Measurements from ENCODE around the gene NEURL4. TPM values are rescaled to one million over a fixed set of nuclear protein-coding genes. Genes with fewer than 3 reads are reported as not detected.

NEURL4 gene
- total RNA-seq, 1 donor: 19.4 TPM

Small RNA genes lying within 50 kb of the gene (small RNA-seq; reads per million reads assigned to genes)
- gene AC026954.2 (not detected), gene RF00019 (not detected)

Other genes with a start within 250 kb of the NEURL4 start
- gene CLEC10A, start 249.1 kb downstream of the NEURL4 start, total RNA-seq: not detected in 2 replicates
- not detected in 2 replicates for gene ASGR2, start 214.5 kb downstream of the NEURL4 start, total RNA-seq
- 0.43 and 0.64 TPM in 2 replicates for gene ASGR1, start 150.0 kb downstream of the NEURL4 start, total RNA-seq
- gene DLG4, start 109.5 kb downstream of the NEURL4 start, total RNA-seq: 10.6 and 14.2 TPM in 2 replicates
- gene ACADVL, start 109.4 kb downstream of the NEURL4 start, total RNA-seq: 171 and 255 TPM in 2 replicates
- gene DVL2, start 94.8 kb downstream of the NEURL4 start, total RNA-seq: 102 and 105 TPM in 2 replicates
- gene PHF23, start 89.9 kb downstream of the NEURL4 start, total RNA-seq: 51.8 and 54.1 TPM in 2 replicates
- gene GABARAP, start 86.9 kb downstream of the NEURL4 start, total RNA-seq: 225 and 265 TPM in 2 replicates
- gene CTDNEP1, start 77.6 kb downstream of the NEURL4 start, total RNA-seq: 24.5 and 34.1 TPM in 2 replicates
- 29.6 and 36.3 TPM in 2 replicates for gene ELP5, start 77.1 kb downstream of the NEURL4 start, total RNA-seq
- gene CLDN7, start 66.9 kb downstream of the NEURL4 start, total RNA-seq: 2.9 and 5.2 TPM in 2 replicates
- under 0.01 TPM in 1 of 2 replicates, not detected in the other for gene SLC2A4, start 47.6 kb downstream of the NEURL4 start, total RNA-seq
- not detected in 2 replicates for gene YBX2, start 34.7 kb downstream of the NEURL4 start, total RNA-seq
- gene EIF5A, start 21.7 kb downstream of the NEURL4 start, total RNA-seq: 607 and 641 TPM in 2 replicates
- gene GPS2, start 14.0 kb downstream of the NEURL4 start, total RNA-seq: 34.1 and 45.3 TPM in 2 replicates
- 1.9 and 3.9 TPM in 2 replicates for gene ACAP1, start 7.2 kb upstream of the NEURL4 start, total RNA-seq
- gene KCTD11, start 22.8 kb upstream of the NEURL4 start, total RNA-seq: 7.4 and 8.6 TPM in 2 replicates
- gene TMEM95, start 25.8 kb upstream of the NEURL4 start, total RNA-seq: not detected in 2 replicates
- gene TNK1, start 51.8 kb upstream of the NEURL4 start, total RNA-seq: under 0.01 and 2.2 TPM in 2 replicates
- 16.8 and 28.3 TPM in 2 replicates for gene PLSCR3, start 65.2 kb upstream of the NEURL4 start, total RNA-seq
- 147 and 162 TPM in 2 replicates for gene TMEM256, start 74.8 kb upstream of the NEURL4 start, total RNA-seq
- 8.1 and 9.5 TPM in 2 replicates for gene NLGN2, start 78.5 kb upstream of the NEURL4 start, total RNA-seq
- not detected in 2 replicates for gene SPEM1, start 91.0 kb upstream of the NEURL4 start, total RNA-seq
- gene SPEM2, start 96.3 kb upstream of the NEURL4 start, total RNA-seq: not detected in 2 replicates
- not detected in 2 replicates for gene SPEM3, start 99.5 kb upstream of the NEURL4 start, total RNA-seq
- gene TMEM102, start 106.1 kb upstream of the NEURL4 start, total RNA-seq: 2.6 and 3.0 TPM in 2 replicates
- 0.32 and 3.9 TPM in 2 replicates for gene FGF11, start 110.2 kb upstream of the NEURL4 start, total RNA-seq
- 6.1 and 6.9 TPM in 2 replicates for gene CHRNB1, start 115.7 kb upstream of the NEURL4 start, total RNA-seq
- 30.0 and 37.1 TPM in 2 replicates for gene ZBTB4, start 150.3 kb upstream of the NEURL4 start, total RNA-seq
- not detected in 2 replicates for gene SLC35G6, start 152.1 kb upstream of the NEURL4 start, total RNA-seq
- gene POLR2A, start 155.0 kb upstream of the NEURL4 start, total RNA-seq: 118 and 127 TPM in 2 replicates
- 11.7 and 14.5 TPM in 2 replicates for gene TNFSF12, start 219.7 kb upstream of the NEURL4 start, total RNA-seq
- 0.43 and 0.64 TPM in 2 replicates for gene TNFSF13, start 229.4 kb upstream of the NEURL4 start, total RNA-seq
- 69.9 and 75.1 TPM in 2 replicates for gene SENP3, start 232.6 kb upstream of the NEURL4 start, total RNA-seq